ENCODE measurements around the gene HJURP. TPM values are rescaled to one million over a fixed set of nuclear protein-coding genes. Genes with fewer than 3 reads are reported as not detected.

The HJURP gene
- total and polyA plus RNA-seq, 9 of the 15 experiments (the other 6 are each of a cell fraction or from before 2014, with no cell fraction given): 13.8 to 102 (median 28.3) TPM

DNA sequence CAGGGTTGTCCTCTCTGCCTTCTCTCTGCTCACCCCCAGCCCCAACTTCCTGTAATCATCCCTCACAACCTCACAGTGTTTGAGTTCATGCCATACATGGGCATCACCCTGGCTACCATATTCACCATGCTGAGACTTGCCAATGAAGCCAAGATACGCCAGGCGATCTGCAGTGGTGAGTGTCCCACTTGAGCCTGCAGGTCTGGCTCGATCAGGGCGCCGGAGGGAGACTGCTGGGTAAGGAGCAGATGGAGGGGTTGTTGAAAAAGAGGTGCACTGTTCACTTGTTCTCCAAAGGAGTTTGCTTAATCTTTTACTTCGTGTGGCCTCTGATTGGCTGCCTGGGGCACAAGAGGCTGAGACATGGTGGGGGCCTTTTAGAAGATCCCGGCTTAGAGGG, 61.6 kb downstream of the HJURP start:
- 31% methylated on average over 7 of the region's 7 CpGs for WGBS (ENCODE audit: insufficient coverage, low coverage, missing lambda C conversion rate)
- TF ChIP-seq CHD4 (IDR thresholded peaks at IDR 0.05; ENCODE audit: insufficient read depth, insufficient replicate concordance, low read depth, low read length, poor library complexity, severe bottlenecking): no peak
- TF ChIP-seq, protein P1, sequence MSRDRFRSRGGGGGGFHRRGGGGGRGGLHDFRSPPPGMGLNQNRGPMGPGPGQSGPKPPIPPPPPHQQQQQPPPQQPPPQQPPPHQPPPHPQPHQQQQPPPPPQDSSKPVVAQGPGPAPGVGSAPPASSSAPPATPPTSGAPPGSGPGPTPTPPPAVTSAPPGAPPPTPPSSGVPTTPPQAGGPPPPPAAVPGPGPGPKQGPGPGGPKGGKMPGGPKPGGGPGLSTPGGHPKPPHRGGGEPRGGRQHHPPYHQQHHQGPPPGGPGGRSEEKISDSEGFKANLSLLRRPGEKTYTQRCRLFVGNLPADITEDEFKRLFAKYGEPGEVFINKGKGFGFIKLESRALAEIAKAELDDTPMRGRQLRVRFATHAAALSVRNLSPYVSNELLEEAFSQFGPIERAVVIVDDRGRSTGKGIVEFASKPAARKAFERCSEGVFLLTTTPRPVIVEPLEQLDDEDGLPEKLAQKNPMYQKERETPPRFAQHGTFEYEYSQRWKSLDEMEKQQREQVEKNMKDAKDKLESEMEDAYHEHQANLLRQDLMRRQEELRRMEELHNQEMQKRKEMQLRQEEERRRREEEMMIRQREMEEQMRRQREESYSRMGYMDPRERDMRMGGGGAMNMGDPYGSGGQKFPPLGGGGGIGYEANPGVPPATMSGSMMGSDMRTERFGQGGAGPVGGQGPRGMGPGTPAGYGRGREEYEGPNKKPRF (IDR thresholded peaks at IDR 0.05; ENCODE audit: low read depth, low read length): no peak
- no peak for TF ChIP-seq RBM22 (IDR thresholded peaks at IDR 0.05; ENCODE audit: low read depth, low read length, poor library complexity, severe bottlenecking)
- TF ChIP-seq, protein P2, sequence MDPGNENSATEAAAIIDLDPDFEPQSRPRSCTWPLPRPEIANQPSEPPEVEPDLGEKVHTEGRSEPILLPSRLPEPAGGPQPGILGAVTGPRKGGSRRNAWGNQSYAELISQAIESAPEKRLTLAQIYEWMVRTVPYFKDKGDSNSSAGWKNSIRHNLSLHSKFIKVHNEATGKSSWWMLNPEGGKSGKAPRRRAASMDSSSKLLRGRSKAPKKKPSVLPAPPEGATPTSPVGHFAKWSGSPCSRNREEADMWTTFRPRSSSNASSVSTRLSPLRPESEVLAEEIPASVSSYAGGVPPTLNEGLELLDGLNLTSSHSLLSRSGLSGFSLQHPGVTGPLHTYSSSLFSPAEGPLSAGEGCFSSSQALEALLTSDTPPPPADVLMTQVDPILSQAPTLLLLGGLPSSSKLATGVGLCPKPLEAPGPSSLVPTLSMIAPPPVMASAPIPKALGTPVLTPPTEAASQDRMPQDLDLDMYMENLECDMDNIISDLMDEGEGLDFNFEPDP (CRISPR knock-in tag; IDR thresholded peaks at IDR 0.05): no peak
- TF ChIP-seq HMG20B (CRISPR knock-in tag; IDR thresholded peaks at IDR 0.05): no peak
- no peak for TF ChIP-seq DMBX1 (CRISPR knock-in tag; IDR thresholded peaks at IDR 0.05; ENCODE audit: borderline replicate concordance)
- no peak for TF ChIP-seq ZBED1 (IDR thresholded peaks at IDR 0.05)
- TF ChIP-seq SMARCC2 (IDR thresholded peaks at IDR 0.05; ENCODE audit: low read depth): no peak
- TF ChIP-seq NFXL1 (CRISPR knock-in tag; IDR thresholded peaks at IDR 0.05): no peak
- TF ChIP-seq PML (IDR thresholded peaks at IDR 0.05; ENCODE audit: low read length): no peak
- no peak for TF ChIP-seq SMARCA4 (IDR thresholded peaks at IDR 0.05)
- TF ChIP-seq MCM7 (IDR thresholded peaks at IDR 0.05): no peak
- in situ Hi-C loops (cut with MboI) (no loop called here), intact Hi-C loops (cut with micrococcal nuclease) (no loop called here)
- H3K9me1 ChIP-seq (ENCODE audit: control insufficient read depth, insufficient read depth, low read length): no peaks in the 10 kb centered on the region
- H3K36me3 ChIP-seq (ENCODE audit: control insufficient read depth, insufficient read depth, low read length): no peaks in the 10 kb centered on the region
- no peak overlapping the region for H2AFZ ChIP-seq (ENCODE audit: low read depth, low read length)
- H3K9me3 ChIP-seq (replicated peaks; ENCODE audit: control insufficient read depth, insufficient read depth, low read depth, low read length): no peaks in the 10 kb centered on the region
- H3K4me1 ChIP-seq (replicated peaks in 1 of 2; ENCODE audit: control insufficient read depth in 2 of 2, insufficient read depth in 2 of 2, low read length in 2 of 2): no peaks in the 10 kb centered on the region; a peak in 1 of 5 replicates
- CTCF ChIA-PET (ENCODE audit: low intra/inter-chr PET ratio): no interaction called here
- peaks cover 0 to 44% of the 10 kb centered on the region in 2 experiments; a peak in 2 of 5 replicates for H3K27me3 ChIP-seq (ENCODE audit: control insufficient read depth in 2 of 2, insufficient read depth in 2 of 2, low read length in 2 of 2)
- H3K4me2 ChIP-seq (ENCODE audit: insufficient read depth, low read length): no peak overlapping the region
- H3K79me2 ChIP-seq (ENCODE audit: control insufficient read depth, insufficient read depth, low read length): no peaks in the 10 kb centered on the region
- H4K20me1 ChIP-seq (replicated peaks; ENCODE audit: control insufficient read depth, insufficient read depth, low read length): no peaks in the 10 kb centered on the region
- DNase-seq (ENCODE audit: extremely low read depth in 1 of 4, low spot score in 3 of 4) (no peak), FAIRE-seq (no peak), ATAC-seq (no peak)
- no TSS peak for BruUV-seq (replicated peaks)
- no peak overlapping the region for H3K4me3 ChIP-seq
- H3K27ac ChIP-seq (ENCODE audit: extremely low read depth, low read depth, low read length): no peak overlapping the region
- POLR2A ChIA-PET: no interaction called here
- no peak overlapping the region for H3K9ac ChIP-seq (ENCODE audit: insufficient read depth in 1 of 2, low read depth in 2 of 2, low read length in 2 of 2)

All from K562 (cell line).